ENCODE results near the gene PFN4.
"Not testable (repeated sequence)": the region's sequence is repeated elsewhere in the genome, so short reads cannot be mapped to it uniquely, and the experiment has no call there.

The PFN4 gene

DNA sequence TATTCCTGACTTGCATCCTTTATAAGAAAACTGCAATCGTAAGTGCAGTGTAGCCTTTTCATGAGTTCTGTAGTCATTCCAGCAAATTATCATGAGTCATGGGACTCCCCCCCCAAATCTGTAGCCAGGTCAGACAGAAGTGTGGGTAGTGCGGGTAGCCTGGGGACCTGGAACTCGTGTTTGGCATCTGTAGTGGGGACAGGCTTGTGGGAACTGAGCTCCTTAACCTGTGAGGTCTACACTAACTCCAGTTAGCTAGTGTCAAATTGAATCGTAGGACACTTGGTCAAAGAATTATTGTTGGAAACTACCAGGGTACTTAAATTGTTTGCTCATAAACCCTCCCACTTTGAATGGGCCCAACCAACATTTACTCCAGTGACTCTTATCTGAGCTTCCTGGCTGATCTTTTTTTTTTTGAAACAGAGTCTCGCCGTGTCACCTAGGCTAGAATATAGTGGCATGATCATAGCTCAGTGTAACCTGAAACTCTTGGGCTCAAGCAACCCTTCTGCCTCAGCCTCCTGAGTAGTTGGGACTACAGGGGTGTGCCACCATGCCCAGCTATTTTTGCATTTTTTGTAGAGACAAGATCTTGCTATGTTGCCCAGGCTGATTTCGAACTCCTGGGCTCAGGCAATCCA, 12.4 kb downstream of the PFN4 start:
- DNase-seq, result no peak

DNA sequence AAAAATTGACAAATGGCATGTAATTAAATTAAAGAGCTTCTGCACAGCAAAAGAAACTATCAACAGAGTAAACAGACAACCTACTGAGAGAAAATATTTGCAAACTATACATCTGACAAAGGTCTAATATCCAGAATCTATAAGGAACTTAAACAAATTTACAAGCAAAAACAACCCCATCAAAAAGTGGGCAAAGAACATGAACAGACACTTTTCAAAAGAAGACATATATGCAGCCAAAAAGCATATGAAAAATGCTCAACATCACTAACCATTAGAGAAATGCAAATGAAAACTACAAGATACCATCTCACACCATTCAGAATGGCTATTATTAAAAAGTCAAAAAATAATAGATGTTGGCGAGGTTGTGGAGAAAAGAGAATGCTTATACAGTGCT, 13.7 kb downstream of the PFN4 start:
- not testable (repeated sequence) for DNase-seq

- DNase-seq, result no peak
These were observed 15.8 kb downstream of the PFN4 start for GRCh38 chr2:24107336-24107735.

GRCh38 chr2:24106786-24107185, 16.3 kb downstream of the PFN4 start:
- no peak for DNase-seq

DNA sequence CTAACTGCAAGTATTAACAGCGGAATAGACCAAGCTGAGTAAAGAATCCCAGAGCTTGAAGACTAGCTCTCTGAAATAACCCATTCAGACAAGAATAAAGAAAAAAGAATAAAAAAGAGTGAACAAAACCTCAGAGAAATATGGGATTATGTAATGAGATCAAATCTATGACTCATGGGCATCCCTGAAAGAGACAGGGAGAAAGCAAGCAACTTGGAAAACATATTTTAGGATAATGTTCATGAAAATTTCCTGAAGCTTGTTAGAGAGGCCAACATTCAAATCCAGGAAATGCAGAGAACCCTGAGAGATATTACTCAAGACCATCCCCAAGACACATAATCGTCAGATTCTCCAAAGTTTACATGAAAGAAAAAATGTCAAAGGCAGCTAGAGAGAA, 17.3 kb downstream of the PFN4 start:
- DNase-seq, result no peak

- DNase-seq, result no peak
These were observed 18.2 kb downstream of the PFN4 start for GRCh38 chr2:24104906-24105305.

DNA sequence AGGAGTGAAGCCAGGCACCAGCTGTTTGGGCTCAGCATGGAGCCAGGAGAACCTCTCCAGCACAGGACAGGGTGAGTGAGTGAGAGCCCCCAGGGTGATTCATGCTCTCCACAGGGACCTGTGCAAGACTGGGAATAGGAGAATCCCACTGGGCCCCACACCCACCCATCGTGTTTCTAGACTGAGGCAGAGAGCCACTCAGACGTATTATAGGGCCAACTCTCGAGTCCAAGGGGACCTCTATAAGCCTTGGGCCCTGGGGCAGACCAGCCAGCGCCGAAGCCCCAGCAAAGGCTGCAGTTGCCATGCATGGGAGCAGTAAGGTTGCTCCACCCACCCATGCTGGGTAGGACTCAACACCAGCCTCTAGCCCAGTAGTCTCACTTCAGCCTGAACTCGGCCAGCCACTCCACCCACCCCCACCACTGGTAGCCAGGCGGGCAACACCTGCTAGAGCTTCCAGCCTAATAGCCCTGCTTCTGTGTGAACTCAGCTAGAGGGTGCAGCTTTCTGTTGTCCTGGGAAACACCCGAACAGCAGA, 19.0 kb downstream of the PFN4 start:
- DNase-seq, result no peak

- no peak for DNase-seq
These were observed 20.5 kb downstream of the PFN4 start for GRCh38 chr2:24102677-24103076.

DNA sequence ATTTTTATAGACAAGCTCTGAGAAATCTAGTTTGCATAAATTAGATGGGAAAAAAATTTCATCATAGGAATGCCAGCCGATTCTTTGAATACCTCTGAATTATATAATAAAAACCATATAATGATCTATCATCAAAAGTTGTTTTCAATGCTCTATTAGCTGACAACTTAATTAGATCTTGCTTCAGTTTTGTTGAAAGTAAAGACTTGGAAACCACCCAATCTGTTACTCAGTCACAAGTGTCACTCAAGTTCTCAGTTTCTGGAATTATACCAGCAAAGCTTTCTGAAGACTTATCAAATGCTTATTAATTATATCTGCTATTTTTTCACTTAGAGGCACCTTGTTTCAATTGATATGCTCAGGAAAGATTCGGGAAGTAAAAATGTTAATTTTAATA, 21.1 kb downstream of the PFN4 start:
- no peak for DNase-seq

DNA sequence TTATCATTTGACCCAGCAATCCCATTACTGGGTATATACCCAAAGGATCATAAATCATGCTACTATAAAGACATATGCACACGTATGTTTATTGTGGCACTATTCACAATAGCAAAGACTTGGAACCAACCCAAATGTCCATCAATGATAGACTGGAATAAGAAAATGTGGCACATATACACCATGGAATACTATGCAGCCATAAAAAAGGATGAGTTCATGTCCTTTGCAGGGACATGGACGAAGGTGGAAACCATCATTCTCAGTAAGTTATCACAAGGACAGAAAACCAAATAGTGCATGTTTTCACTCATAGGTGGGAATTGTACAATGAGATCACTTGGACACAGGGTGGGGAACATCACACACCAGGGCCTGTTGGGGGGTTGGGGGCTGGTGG, 22.4 kb downstream of the PFN4 start:
- DNase-seq, result not testable (repeated sequence)

GRCh38 chr2:24095171-24095677, 27.9 kb downstream of the PFN4 start:
- DNase-seq, result not testable (repeated sequence)

DNA sequence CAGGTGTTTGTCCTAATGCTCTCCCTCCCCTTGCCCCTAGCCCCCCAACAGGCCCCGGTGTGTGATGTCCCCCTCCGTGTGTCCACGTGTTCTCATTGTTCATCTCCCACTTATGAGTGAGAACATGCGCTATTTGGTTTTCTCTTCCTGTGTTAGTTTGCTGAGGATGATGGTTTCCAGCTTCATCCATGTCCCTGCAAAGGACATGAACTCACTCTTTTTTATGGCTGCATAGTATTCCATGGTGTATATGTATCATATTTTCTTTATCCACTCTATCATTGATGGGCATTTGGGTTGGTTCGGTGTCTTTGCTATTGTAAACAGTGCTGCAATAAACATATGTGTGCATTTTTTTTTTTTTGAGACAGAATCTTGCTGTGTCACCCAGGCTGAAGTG, 29.9 kb downstream of the PFN4 start:
- not testable (repeated sequence) for DNase-seq

DNA sequence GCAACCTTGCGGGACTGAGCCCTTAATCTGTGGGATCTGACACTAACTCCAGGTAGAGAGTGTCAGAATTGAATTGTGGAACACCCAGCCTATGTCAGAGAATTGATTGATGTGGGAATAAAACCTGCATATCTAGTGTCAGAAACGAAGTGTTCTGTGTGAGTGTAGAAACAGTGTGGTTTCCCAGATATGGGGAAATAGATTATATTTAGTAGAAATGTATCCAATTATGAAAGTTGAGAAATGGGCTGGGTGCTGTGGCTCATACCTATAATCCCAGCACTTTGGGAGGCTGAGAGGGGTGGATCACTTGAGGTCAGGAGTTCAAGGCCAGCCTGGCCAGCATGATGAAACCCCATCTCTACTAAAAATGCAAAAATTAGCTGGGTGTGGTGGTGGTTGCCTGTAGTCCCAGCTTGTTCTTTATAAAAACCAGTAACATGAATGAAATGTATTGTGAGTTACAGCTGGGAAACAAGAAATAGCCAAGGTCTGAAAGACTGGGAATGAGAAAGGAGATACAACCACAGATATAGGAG, 34.2 kb downstream of the PFN4 start:
- no peak for DNase-seq

- DNase-seq, result no peak
These were observed 36.1 kb downstream of the PFN4 start for GRCh38 chr2:24087032-24087431.

DNA sequence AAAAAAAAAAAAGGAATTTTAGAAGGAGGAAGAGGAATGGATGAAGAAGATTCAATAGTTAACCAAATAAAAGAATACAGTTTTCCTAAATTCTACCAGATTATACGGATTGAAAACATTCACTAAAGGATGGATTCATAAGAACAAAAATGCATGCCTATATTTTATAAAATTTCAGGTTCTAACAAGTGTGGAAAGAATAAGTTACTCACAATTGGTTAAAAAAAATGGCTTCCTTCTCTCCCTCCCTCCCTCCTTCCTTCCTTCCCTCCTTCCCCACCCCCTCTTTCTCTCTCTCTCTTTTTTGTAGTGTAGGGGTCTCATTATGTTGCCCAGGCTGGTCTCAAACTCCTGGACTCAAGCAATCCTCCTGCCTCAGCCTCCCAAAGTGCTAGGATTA, 36.9 kb downstream of the PFN4 start:
- DNase-seq, result no peak

- no peak for DNase-seq
These were observed 38.0 kb downstream of the PFN4 start for GRCh38 chr2:24085200-24085489.

DNA sequence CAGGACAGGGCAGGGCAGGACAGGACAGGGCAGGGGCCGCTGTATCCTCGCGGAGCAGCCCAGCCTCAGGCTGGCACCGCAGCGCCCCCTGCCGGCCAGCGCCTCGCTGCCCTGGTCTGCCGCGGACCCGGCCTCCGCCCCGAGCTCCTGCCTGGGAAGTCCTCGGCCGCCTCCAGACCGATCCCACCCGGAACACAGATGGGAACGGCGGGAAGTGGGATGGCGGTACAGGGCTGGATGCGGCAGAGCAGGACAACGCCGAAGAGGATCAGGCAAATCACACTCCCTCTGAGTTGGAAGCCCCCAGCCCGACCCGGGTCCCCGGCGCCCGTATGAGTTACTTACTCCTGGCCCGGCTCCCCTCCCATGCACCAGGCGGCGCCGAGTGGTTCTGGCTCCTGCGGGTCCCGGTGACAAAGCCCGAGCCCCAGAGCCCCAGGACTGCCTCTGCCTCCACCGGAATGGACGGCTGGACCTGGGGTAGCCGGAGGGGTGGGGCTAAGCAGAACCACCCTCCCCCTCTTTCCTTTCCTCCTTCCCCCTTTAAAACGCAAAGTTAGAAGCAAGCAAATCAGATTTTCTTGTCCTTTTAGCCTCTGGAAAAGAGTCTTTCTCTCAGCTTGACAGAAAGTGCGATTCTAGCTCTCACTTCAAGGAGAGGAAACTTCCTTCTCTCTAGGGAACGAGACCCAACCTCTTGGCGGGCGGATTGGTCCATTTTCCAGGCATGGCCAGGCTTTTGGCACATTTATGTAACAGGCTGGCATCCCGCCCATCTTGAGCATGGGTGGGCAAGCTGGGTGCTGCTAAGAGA, 38.5 kb downstream of the PFN4 start, which contains the start of gene TP53I3:
Gene TP53I3 (minus strand): TSS at position 449 of the 814 bp plus-strand sequence. CDS start 508 bp downstream, outside the sequence.
- DNase-seq, result peak; percentile 77

GRCh38 chr2:24083567-24084385, 39.4 kb downstream of the PFN4 start:
- DNase-seq, result peak; percentile 57 to 73

GRCh38 chr2:24082787-24083566, 40.2 kb downstream of the PFN4 start:
- DNase-seq, result no peak

DNA sequence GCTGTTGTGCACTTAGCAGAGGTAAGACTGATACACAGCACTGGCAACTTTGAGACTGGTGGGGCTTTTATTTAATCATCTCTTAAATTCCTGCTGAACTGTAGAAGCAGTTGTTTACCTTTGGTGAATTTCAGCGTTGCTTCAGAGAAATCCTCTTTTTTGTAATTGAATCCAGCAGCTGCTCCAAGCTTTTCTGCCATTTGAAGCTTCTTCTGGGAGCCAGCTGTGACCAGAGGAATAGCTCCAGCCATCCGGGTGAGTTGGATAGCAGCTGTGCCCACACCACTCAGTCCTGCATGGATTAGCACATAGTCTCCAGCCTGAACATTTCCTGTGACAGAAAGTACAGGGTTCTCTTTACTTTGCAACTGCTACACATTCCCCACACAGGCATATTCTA, 42.4 kb downstream of the PFN4 start:
- no peak for DNase-seq

DNA sequence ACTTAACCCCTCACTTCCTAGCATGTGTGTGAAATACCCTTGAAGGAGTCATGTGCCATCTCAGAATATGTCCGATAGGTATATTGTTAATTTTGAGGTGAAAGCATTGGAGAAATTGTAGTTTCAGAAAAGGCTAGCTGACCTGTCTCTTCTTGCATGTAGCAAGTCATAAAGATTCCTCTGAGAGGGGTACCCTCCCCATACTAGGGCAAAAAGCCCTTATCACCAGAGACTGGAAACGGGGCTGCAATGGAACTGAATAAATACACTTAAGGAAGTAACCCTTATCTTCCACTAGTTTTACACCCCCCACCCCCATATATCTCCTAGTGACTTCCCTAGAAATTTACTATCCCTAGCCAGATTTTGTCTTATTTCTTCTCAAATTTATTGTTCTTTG, 45.3 kb downstream of the PFN4 start:
- DNase-seq, result no peak

DNA sequence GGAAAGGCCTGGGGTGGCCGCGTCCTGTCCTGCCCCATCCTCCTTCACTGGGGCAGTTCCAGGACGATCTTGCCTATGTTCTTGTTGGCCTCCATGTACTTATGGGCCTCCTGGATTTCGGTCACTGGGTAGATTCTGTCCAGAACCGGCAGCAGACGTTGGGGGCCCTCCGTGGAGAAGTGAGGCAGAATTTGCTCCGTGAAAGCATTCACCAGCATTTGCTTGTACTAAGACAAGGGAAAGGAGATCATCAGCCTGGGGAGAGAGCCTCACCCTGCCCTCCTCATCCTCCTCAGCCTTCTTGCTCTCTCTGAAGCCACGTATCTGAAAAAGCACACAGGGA, 45.6 kb downstream of the PFN4 start:
- DNase-seq, result no peak
